GM23338 (cell line): ENCODE results near the gene MRPS27. TPM values are rescaled to one million over a fixed set of nuclear protein-coding genes. Genes with fewer than 3 reads are reported as not detected.

Source experiments
- ATAC-seq: fragments of 200-7000 bp; cut with Tn5 transposase; 3 replicates; pipeline ENCODE4 v1.9.1; 2020
- DNase-seq: peaks from one replicate; pipeline ENCODE4 v3.0.0-alpha.2; 2015; ENCODE audit warnings: low spot score
- H2AFZ ChIP-seq: fragments of 200-600 bp; sonication (generic); 2 replicates; pipeline ENCODE4 v1.8.0; 2016; ENCODE audit warnings: antibody characterized with exemption, mild to moderate bottlenecking, moderate library complexity
- H3F3A ChIP-seq: fragments of 200-600 bp; sonication (generic); replicated peaks from 2 replicates; pipeline ENCODE4 v1.8.0; 2017; ENCODE audit warnings: antibody characterized with exemption, mixed run types, low read depth
- H3K27ac ChIP-seq: fragments of 200-600 bp; sonication (generic); 2 replicates; pipeline ENCODE4 v1.6.1; 2016; ENCODE audit warnings: low read depth
- H3K27me3 ChIP-seq: fragments of 200-600 bp; sonication (generic); 2 replicates; pipeline ENCODE4 v1.8.0; 2016; ENCODE audit warnings: mild to moderate bottlenecking, mixed run types, moderate library complexity; ENCODE audit not compliant: insufficient read depth
- H3K36me3 ChIP-seq: fragments of 200-600 bp; sonication (generic); 2 replicates; pipeline ENCODE4 v1.8.0; 2016; ENCODE audit warnings: mild to moderate bottlenecking; ENCODE audit not compliant: insufficient read depth
- H3K4me1 ChIP-seq: fragments of 200-600 bp; sonication (generic); 2 replicates; pipeline ENCODE4 v1.8.0; 2016; ENCODE audit warnings: mild to moderate bottlenecking, moderate library complexity; ENCODE audit not compliant: insufficient read depth
- H3K4me2 ChIP-seq: fragments of 200-600 bp; sonication (generic); 2 replicates; pipeline ENCODE4 v1.7.1; 2017; ENCODE audit warnings: mixed run types
- H3K4me3 ChIP-seq: fragments of 200-600 bp; sonication (generic); 2 replicates; pipeline ENCODE4 v1.6.1; 2016; ENCODE audit warnings: mixed run types
- H3K79me2 ChIP-seq: fragments of 200-600 bp; sonication (generic); replicated peaks from 2 replicates; pipeline ENCODE4 v1.8.0; 2017; ENCODE audit warnings: mild to moderate bottlenecking; ENCODE audit not compliant: insufficient read depth
- H3K9me2 ChIP-seq: fragments of 200-600 bp; sonication (generic); 2 replicates; pipeline ENCODE4 v1.8.0; 2017; ENCODE audit not compliant: insufficient read depth
- H4K20me1 ChIP-seq: fragments of 200-600 bp; sonication (generic); replicated peaks from 2 replicates; pipeline ENCODE4 v1.8.0; 2017; ENCODE audit warnings: mild to moderate bottlenecking; ENCODE audit not compliant: insufficient read depth
- H3K27ac Mint-ChIP-seq: 2 replicates; pipeline ENCODE4 v1.8.0; 2020; ENCODE audit warnings: inconsistent platforms, mild to moderate bottlenecking, moderate library complexity, mixed read lengths
- H3K27me3 Mint-ChIP-seq: 3 replicates; pipeline ENCODE4 v1.8.0; 2022; ENCODE audit warnings: low read depth, mild to moderate bottlenecking, moderate library complexity, mixed read lengths, inconsistent platforms; ENCODE audit not compliant: insufficient read depth, poor library complexity
- H3K36me3 Mint-ChIP-seq: 3 replicates; pipeline ENCODE4 v1.8.0; 2021; ENCODE audit warnings: low read depth, mild to moderate bottlenecking, inconsistent platforms, moderate library complexity, mixed read lengths
- H3K4me1 Mint-ChIP-seq: 3 replicates; pipeline ENCODE4 v1.8.0; 2020; ENCODE audit warnings: mild to moderate bottlenecking, inconsistent platforms, mixed read lengths
- H3K4me3 Mint-ChIP-seq: 3 replicates; pipeline ENCODE4 v1.8.0; 2021; ENCODE audit warnings: moderate library complexity, mild to moderate bottlenecking, inconsistent platforms, mixed read lengths
- H3K9me3 Mint-ChIP-seq: 3 replicates; pipeline ENCODE4 v1.8.0; 2020; ENCODE audit warnings: moderate library complexity, mild to moderate bottlenecking, inconsistent platforms, mixed read lengths
- CTCF ChIP-seq, 2 experiments: fragments of 200-600 bp in 1 of 2; sonication (generic) in 1 of 2; conservative IDR thresholded peaks; 2 replicates each; pipeline versions ENCODE4 v1.5.1 to v1.6.1; 2016 to 2017; ENCODE audit warnings: antibody characterized with exemption in 2 of 2, low read depth in 2 of 2, mild to moderate bottlenecking in 2 of 2, moderate library complexity in 1 of 2
- EZH2phosphoT487 ChIP-seq: fragments of 200-600 bp; sonication (generic); IDR thresholded peaks from one replicate; pipeline ENCODE4 v1.8.1; 2018; ENCODE audit warnings: antibody characterized with exemption; ENCODE audit not compliant: unreplicated experiment
- JUNB ChIP-seq: IDR thresholded peaks from one replicate; pipeline ENCODE4 v1.6.1; 2016; ENCODE audit warnings: antibody characterized with exemption; ENCODE audit not compliant: unreplicated experiment
- STAT1 ChIP-seq: IDR thresholded peaks from one replicate; pipeline ENCODE4 v1.6.1; 2016; ENCODE audit warnings: antibody characterized with exemption; ENCODE audit not compliant: unreplicated experiment
- polyA plus RNA-seq: library from polyadenylated mRNA; unstranded; fragments of >200 nt; fragmentation: Nextera tagmentation; extraction: Ambion mirVana; gene quantifications from 2 replicates; pipeline ENCODE4 v1.2.1, GENCODE V29; 2016
- total RNA-seq: library from RNA; depleted of rRNA; stranded (reverse); fragments of >200 nt; shearing (Covaris generic); gene quantifications from 2 replicates; pipeline ENCODE4 v1.2.3, GENCODE V29; 2014
- TF ChIP-seq, protein P1 (sequence below): IDR thresholded peaks from 2 replicates; pipeline ENCODE4 v1.6.1; 2016; ENCODE audit warnings: antibody characterized with exemption
- TF ChIP-seq, protein P2 (sequence below): fragments of 250-450 bp; sonication (Bioruptor Pico); IDR thresholded peaks from 2 replicates; pipeline ENCODE4 v1.5.0; 2020; ENCODE audit warnings: mild to moderate bottlenecking, moderate library complexity

The MRPS27 gene
- total and polyA plus RNA-seq, 2 experiments from 2014 or later = 53.2 to 141 TPM

- Histone ChIP-seq H3K4me2 (no peak overlapping the region), H4K20me1 (no peaks in the 10 kb centered on the region), H3K4me3 (no peak overlapping the region), H3K4me1 (peaks cover 28% of the 10 kb centered on the region), H3K36me3 (no peaks in the 10 kb centered on the region), H2AFZ (no peak overlapping the region), H3F3A (no peaks in the 10 kb centered on the region), H3K9me2 (peaks cover 7% of the 10 kb centered on the region; the same call in 1 of the 2 replicates), H3K79me2 (no peaks in the 10 kb centered on the region), H3K27me3 (no peaks in the 10 kb centered on the region), H3K27ac (no peak overlapping the region)
- Mint-ChIP-seq H3K36me3 (peaks cover 16% of the 10 kb centered on the region), H3K9me3 (no peaks in the 10 kb centered on the region), H3K27me3 (no peaks in the 10 kb centered on the region), H3K27ac (no peak overlapping the region), H3K4me3 (no peak overlapping the region), H3K4me1 (peaks cover 39% of the 10 kb centered on the region)
- peak; percentile 80 for DNase-seq
- TF ChIP-seq CTCF (conservative IDR thresholded peaks at IDR 0.05; ENCODE audit: low read depth in 2 of 2) (peak; percentile 60 to 62), EZH2phosphoT487 (no peak), STAT1 (no peak), JUNB (no peak)
- peak; percentile 68 for ATAC-seq
Measured at GRCh38 chr5:72366324-72366976, 46.4 kb upstream of the MRPS27 start.

DNA sequence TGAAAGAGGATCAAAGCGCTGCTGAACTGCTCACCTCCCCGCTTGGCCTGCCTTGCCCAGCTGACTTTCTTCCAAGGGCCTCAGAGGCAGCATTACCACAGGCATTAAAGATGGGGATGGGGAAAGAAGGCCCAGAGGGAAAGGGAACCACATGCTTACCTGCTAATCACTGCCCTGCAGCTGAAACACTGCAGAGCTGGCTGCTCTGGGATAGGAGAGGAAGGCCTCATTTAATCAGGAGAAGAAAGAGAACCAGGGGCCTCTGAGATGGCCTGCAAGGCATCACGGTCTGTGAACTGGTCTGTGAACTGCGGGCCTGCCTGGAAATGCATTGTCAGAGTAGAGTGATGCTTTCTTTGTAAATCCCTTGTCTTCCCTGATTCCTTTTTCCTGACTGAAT is 44.9 kb upstream of the MRPS27 start:
- Histone ChIP-seq H3K27me3 (no peaks in the 10 kb centered on the region), H3K36me3 (no peaks in the 10 kb centered on the region), H4K20me1 (no peaks in the 10 kb centered on the region), H3K4me2 (no peak overlapping the region), H3K27ac (peak overlapping the region; percentile 51; the same call in 1 of the 2 replicates), H3F3A (no peaks in the 10 kb centered on the region), H3K4me3 (no peak overlapping the region), H3K4me1 (peaks cover 25% of the 10 kb centered on the region), H3K79me2 (no peaks in the 10 kb centered on the region), H3K9me2 (peaks cover 7% of the 10 kb centered on the region; the same call in 1 of the 2 replicates), H2AFZ (no peak overlapping the region)
- no peak for ATAC-seq
- Mint-ChIP-seq H3K9me3 (no peaks in the 10 kb centered on the region), H3K36me3 (peaks cover 24% of the 10 kb centered on the region), H3K4me1 (peaks cover 36% of the 10 kb centered on the region), H3K4me3 (no peak overlapping the region), H3K27me3 (no peaks in the 10 kb centered on the region), H3K27ac (peak overlapping the region; percentile 83)
- DNase-seq = no peak
- TF ChIP-seq, protein P1, sequence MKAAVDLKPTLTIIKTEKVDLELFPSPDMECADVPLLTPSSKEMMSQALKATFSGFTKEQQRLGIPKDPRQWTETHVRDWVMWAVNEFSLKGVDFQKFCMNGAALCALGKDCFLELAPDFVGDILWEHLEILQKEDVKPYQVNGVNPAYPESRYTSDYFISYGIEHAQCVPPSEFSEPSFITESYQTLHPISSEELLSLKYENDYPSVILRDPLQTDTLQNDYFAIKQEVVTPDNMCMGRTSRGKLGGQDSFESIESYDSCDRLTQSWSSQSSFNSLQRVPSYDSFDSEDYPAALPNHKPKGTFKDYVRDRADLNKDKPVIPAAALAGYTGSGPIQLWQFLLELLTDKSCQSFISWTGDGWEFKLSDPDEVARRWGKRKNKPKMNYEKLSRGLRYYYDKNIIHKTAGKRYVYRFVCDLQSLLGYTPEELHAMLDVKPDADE = no peak
- no peak for TF ChIP-seq CTCF (conservative IDR thresholded peaks at IDR 0.05; ENCODE audit: low read depth in 2 of 2)
- TF ChIP-seq, protein P2, sequence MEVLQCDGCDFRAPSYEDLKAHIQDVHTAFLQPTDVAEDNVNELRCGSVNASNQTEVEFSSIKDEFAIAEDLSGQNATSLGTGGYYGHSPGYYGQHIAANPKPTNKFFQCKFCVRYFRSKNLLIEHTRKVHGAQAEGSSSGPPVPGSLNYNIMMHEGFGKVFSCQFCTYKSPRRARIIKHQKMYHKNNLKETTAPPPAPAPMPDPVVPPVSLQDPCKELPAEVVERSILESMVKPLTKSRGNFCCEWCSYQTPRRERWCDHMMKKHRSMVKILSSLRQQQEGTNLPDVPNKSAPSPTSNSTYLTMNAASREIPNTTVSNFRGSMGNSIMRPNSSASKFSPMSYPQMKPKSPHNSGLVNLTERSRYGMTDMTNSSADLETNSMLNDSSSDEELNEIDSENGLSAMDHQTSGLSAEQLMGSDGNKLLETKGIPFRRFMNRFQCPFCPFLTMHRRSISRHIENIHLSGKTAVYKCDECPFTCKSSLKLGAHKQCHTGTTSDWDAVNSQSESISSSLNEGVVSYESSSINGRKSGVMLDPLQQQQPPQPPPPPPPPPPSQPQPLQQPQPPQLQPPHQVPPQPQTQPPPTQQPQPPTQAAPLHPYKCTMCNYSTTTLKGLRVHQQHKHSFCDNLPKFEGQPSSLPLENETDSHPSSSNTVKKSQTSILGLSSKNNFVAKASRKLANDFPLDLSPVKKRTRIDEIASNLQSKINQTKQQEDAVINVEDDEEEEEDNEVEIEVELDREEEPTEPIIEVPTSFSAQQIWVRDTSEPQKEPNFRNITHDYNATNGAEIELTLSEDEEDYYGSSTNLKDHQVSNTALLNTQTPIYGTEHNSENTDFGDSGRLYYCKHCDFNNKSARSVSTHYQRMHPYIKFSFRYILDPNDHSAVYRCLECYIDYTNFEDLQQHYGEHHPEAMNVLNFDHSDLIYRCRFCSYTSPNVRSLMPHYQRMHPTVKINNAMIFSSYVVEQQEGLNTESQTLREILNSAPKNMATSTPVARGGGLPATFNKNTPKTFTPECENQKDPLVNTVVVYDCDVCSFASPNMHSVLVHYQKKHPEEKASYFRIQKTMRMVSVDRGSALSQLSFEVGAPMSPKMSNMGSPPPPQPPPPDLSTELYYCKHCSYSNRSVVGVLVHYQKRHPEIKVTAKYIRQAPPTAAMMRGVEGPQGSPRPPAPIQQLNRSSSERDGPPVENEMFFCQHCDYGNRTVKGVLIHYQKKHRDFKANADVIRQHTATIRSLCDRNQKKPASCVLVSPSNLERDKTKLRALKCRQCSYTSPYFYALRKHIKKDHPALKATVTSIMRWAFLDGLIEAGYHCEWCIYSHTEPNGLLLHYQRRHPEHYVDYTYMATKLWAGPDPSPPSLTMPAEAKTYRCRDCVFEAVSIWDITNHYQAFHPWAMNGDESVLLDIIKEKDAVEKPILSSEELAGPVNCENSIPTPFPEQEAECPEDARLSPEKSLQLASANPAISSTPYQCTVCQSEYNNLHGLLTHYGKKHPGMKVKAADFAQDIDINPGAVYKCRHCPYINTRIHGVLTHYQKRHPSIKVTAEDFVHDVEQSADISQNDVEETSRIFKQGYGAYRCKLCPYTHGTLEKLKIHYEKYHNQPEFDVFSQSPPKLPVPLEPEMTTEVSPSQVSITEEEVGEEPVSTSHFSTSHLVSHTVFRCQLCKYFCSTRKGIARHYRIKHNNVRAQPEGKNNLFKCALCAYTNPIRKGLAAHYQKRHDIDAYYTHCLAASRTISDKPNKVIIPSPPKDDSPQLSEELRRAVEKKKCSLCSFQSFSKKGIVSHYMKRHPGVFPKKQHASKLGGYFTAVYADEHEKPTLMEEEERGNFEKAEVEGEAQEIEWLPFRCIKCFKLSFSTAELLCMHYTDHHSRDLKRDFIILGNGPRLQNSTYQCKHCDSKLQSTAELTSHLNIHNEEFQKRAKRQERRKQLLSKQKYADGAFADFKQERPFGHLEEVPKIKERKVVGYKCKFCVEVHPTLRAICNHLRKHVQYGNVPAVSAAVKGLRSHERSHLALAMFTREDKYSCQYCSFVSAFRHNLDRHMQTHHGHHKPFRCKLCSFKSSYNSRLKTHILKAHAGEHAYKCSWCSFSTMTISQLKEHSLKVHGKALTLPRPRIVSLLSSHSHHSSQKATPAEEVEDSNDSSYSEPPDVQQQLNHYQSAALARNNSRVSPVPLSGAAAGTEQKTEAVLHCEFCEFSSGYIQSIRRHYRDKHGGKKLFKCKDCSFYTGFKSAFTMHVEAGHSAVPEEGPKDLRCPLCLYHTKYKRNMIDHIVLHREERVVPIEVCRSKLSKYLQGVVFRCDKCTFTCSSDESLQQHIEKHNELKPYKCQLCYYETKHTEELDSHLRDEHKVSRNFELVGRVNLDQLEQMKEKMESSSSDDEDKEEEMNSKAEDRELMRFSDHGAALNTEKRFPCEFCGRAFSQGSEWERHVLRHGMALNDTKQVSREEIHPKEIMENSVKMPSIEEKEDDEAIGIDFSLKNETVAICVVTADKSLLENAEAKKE = no peak
